K562 (cell line): ENCODE measurements around the gene CFL2. TPM values are rescaled to one million over a fixed set of nuclear protein-coding genes. Genes with fewer than 3 reads are reported as not detected.

ENCODE experiments used
- ATAC-seq: fragments of 200-7000 bp; cut with Tn5 transposase; 3 replicates; pipeline ENCODE4 v1.9.1; 2020; ENCODE audit warnings: moderate library complexity
- BruUV-seq: library from RNA; stranded (reverse); fragments of 400-500 nt; replicated peaks from 2 replicates; lab custom pipeline; 2021; lab: Mats Ljungman, UMichigan
- CTCF ChIA-PET: fragments of 300-600 bp; formaldehyde crosslinking; extraction: SDS; loops from one replicate; lab custom pipeline; 2021; ENCODE audit warnings: low intra/inter-chr PET ratio; lab: Yijun Ruan, JAX
- POLR2A ChIA-PET: fragments of 300-600, 350-650 bp; sonication (Branson Sonifier 250); formaldehyde crosslinking; extraction: SDS; loops from one replicate; lab custom pipeline; 2021; ENCODE audit warnings: antibody characterized with exemption, inconsistent platforms; lab: Yijun Ruan, JAX
- DNase-seq, 4 experiments: peaks; one replicate each; pipeline versions ENCODE4 v3.0.0 to v3.0.0-alpha.2; 2011 to 2018; ENCODE audit warnings: low spot score in 3 of 4, mixed read lengths in 3 of 4; ENCODE audit errors: extremely low read depth in 1 of 4
- FAIRE-seq: peaks from 2 replicates; lab custom pipeline; 2011; peaks lifted over from hg19 to GRCh38; lab: Jason Lieb, UNC
- H2AFZ ChIP-seq: 2 replicates; pipeline ENCODE4 v1.6.0; 2011; ENCODE audit warnings: low read depth, low read length, control low read depth, inconsistent platforms
- H3K27ac ChIP-seq: fragments of 200-600 bp; 3 replicates; pipeline ENCODE4 v1.8.0; 2011; ENCODE audit warnings: low read depth, mild to moderate bottlenecking, control low read depth, inconsistent platforms, low read length, moderate library complexity, mixed read lengths; ENCODE audit errors: extremely low read depth
- H3K27me3 ChIP-seq, 2 experiments: fragments of 300-600 bp in 1 of 2; 2 replicates in 1 of 2; 3 replicates in 1 of 2; pipeline versions ENCODE4 v1.6.0 to v1.8.0; 2011; ENCODE audit warnings: inconsistent platforms in 2 of 2, low read length in 2 of 2, mild to moderate bottlenecking in 1 of 2, mixed read lengths in 1 of 2, moderate library complexity in 1 of 2; ENCODE audit not compliant: control insufficient read depth in 2 of 2, insufficient read depth in 2 of 2
- H3K36me3 ChIP-seq: fragments of 300-600 bp; 3 replicates; pipeline ENCODE4 v1.8.0; 2011; ENCODE audit warnings: mild to moderate bottlenecking, low read length, inconsistent platforms; ENCODE audit not compliant: control insufficient read depth, insufficient read depth
- H3K4me1 ChIP-seq, 2 experiments: fragments of 200-600 bp in 1 of 2; replicated peaks in 1 of 2; 2 replicates in 1 of 2; 3 replicates in 1 of 2; pipeline versions ENCODE4 v1.5.1 to v1.8.0; 2011; ENCODE audit warnings: inconsistent platforms in 2 of 2, low read length in 2 of 2, mild to moderate bottlenecking in 1 of 2, mixed read lengths in 1 of 2, moderate library complexity in 1 of 2; ENCODE audit not compliant: control insufficient read depth in 2 of 2, insufficient read depth in 2 of 2
- H3K4me2 ChIP-seq: 2 replicates; pipeline ENCODE4 v1.6.1; 2011; ENCODE audit warnings: low read length, control low read depth, inconsistent platforms, mixed read lengths; ENCODE audit not compliant: insufficient read depth
- H3K4me3 ChIP-seq: fragments of 200-600 bp; sonication (generic), shearing (Covaris generic); 2 replicates; pipeline ENCODE4 v1.5.1; 2016; ENCODE audit warnings: control low read depth, inconsistent platforms
- H3K79me2 ChIP-seq: fragments of 200-600 bp; 3 replicates; pipeline ENCODE4 v1.8.0; 2011; ENCODE audit warnings: low read length, inconsistent platforms; ENCODE audit not compliant: control insufficient read depth, insufficient read depth
- H3K9ac ChIP-seq, 2 experiments: 2 replicates each; pipeline versions ENCODE4 v1.6.0 to v1.6.1; 2011; ENCODE audit warnings: low read depth in 2 of 2, low read length in 2 of 2, control low read depth in 1 of 2, inconsistent platforms in 1 of 2, mild to moderate bottlenecking in 1 of 2, mixed read lengths in 1 of 2; ENCODE audit not compliant: insufficient read depth in 1 of 2
- H3K9me1 ChIP-seq: one replicate; pipeline ENCODE4 v1.6.0; 2011; ENCODE audit warnings: inconsistent platforms, mild to moderate bottlenecking, low read length, moderate library complexity; ENCODE audit not compliant: control insufficient read depth, insufficient read depth
- H3K9me3 ChIP-seq: replicated peaks from 2 replicates; pipeline ENCODE4 v1.5.1; 2011; ENCODE audit warnings: low read depth, low read length, inconsistent platforms; ENCODE audit not compliant: control insufficient read depth, insufficient read depth
- H4K20me1 ChIP-seq: replicated peaks from 2 replicates; pipeline ENCODE4 v1.6.1; 2011; ENCODE audit warnings: low read length, inconsistent platforms, mixed read lengths; ENCODE audit not compliant: control insufficient read depth, insufficient read depth
- CCNT2 ChIP-seq: IDR thresholded peaks from 2 replicates; pipeline ENCODE4 v1.6.1; 2011; ENCODE audit warnings: borderline replicate concordance, low read depth, mild to moderate bottlenecking, moderate library complexity, mixed read lengths, low read length; ENCODE audit not compliant: insufficient read length; ENCODE audit errors: extremely low read depth
- DDX20 ChIP-seq: fragments of 450-650 bp; IDR thresholded peaks from 2 replicates; pipeline ENCODE4 v1.6.1; 2016; ENCODE audit warnings: missing genetic modification characterization, low read depth, mild to moderate bottlenecking, missing compliant biosample characterization, moderate library complexity
- FIP1L1 ChIP-seq: fragments of 200-400 bp; formaldehyde crosslinking; IDR thresholded peaks from 2 replicates; pipeline ENCODE4 v1.6.1; 2018; ENCODE audit warnings: mild to moderate bottlenecking, low read depth, low read length; ENCODE audit not compliant: poor library complexity, severe bottlenecking
- FOXJ2 ChIP-seq: fragments of 200-800 bp; sonication (Bioruptor generic); IDR thresholded peaks from 2 replicates; pipeline ENCODE4 v1.6.1; 2016; ENCODE audit warnings: missing genetic modification characterization, missing compliant biosample characterization
- RBM25 ChIP-seq: fragments of 200-400 bp; formaldehyde crosslinking; IDR thresholded peaks from 2 replicates; pipeline ENCODE4 v1.6.1; 2018; ENCODE audit warnings: low read length, low read depth, moderate library complexity; ENCODE audit not compliant: severe bottlenecking
- ZNF146 ChIP-seq: IDR thresholded peaks from one replicate; pipeline ENCODE4 v1.6.1; 2018; ENCODE audit warnings: missing compliant biosample characterization; ENCODE audit not compliant: unreplicated experiment
- WGBS: fragments of 100-300 bp; shearing (Covaris generic); methylation state at CpG from one replicate; pipeline ENCODE4 v1.1.6; 2016; ENCODE audit warnings: low coverage, mixed read lengths; ENCODE audit not compliant: insufficient coverage; ENCODE audit errors: missing lambda C conversion rate; 5-methylcytosine and 5-hydroxymethylcytosine counted together
- in situ Hi-C: fragments of 300-500 bp; cut with MboI; formaldehyde crosslinking; loops from 4 replicates; pipeline ENCODE4 v1.15.0; 2018; ENCODE audit warnings: inconsistent platforms, mixed read lengths
- intact Hi-C: fragments of 100-400 bp; cut with micrococcal nuclease; formaldehyde crosslinking; loops from 2 replicates; pipeline ENCODE4 v1.14.2; 2022
- polyA plus RNA-seq, 8 experiments: library from polyadenylated mRNA; depleted of rRNA in 4 of 8; stranded (reverse) in 5 of 8; unstranded in 3 of 8; fragments of >200 nt; fragmentation: Nextera tagmentation in 2 of 8; fragmentation: Illumina TruSeq in 1 of 8; extraction: Ambion mirVana in 2 of 8; extraction: Trizol in 1 of 8; gene quantifications; 2 replicates each; pipeline versions ENCODE4 v1.2.1 to v1.2.3, GENCODE V29; 2011 to 2014; ENCODE audit warnings: inconsistent platforms in 1 of 8, missing spikeins in 1 of 8
- total RNA-seq, 7 experiments: library from RNA; depleted of rRNA in 6 of 7; stranded (reverse); fragments of >200 nt in 6 of 7; fragmentation: Illumina TruSeq in 2 of 7; extraction: Trizol in 2 of 7; gene quantifications; 2 replicates each; pipeline versions ENCODE4 v1.2.1 to v1.2.3, GENCODE V29; 2011 to 2021; ENCODE audit warnings: low replicate concordance in 1 of 7

Gene CFL2
- total and polyA plus RNA-seq, 9 of the 15 experiments (the other 6 are each of a cell fraction or from before 2014, with no cell fraction given) = 2.0 to 12.7 (median 5.1) TPM

DNA sequence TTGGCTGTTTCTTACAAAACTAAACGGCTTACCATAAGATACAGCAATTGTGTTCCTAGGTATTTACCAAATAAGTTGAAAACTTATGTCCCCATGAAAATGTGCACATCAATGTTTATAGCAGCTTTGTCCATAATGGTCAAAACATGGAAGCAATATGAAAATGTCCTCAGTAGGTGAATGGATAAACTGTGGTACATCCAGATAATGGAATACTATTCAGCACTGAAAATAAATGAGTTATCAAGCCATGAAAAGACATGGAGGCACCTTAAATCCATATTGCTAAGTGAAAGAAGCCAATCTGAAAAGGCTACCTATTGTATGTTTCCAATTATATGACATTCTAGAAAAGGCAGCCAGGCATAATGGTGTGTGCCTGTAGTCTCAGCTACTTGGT lies 40.7 kb downstream of the CFL2 start:
- no peaks in the 10 kb centered on the region for H3K9me1 ChIP-seq
- H3K36me3 ChIP-seq = no peaks in the 10 kb centered on the region
- BruUV-seq = no TSS peak
- no peak overlapping the region for H3K4me2 ChIP-seq
- FAIRE-seq = no peak
- H3K9ac ChIP-seq = no peak overlapping the region
- DNase-seq = no peak
- CTCF ChIA-PET = interaction anchor here (2.8 kb wide), 1 partner anchor 49 kb away, joined by 20 read pairs; no protein-coding TSS in a partner anchor
- no peak for TF ChIP-seq FOXJ2 (tag)
- TF ChIP-seq DDX20 (tag) = no peak
- peak; percentile 5 for TF ChIP-seq RBM25
- TF ChIP-seq ZNF146 (CRISPR knock-in tag) = peak; percentile 37
- TF ChIP-seq CCNT2 = no peak
- TF ChIP-seq FIP1L1 = no peak
- H3K79me2 ChIP-seq = no peaks in the 10 kb centered on the region
- H2AFZ ChIP-seq = no peak overlapping the region
- no peaks in the 10 kb centered on the region; a peak in 1 of 5 replicates for H3K4me1 ChIP-seq
- H3K27me3 ChIP-seq = no peaks in the 10 kb centered on the region
- intact Hi-C loops = loop anchor here (2.0 to 5.0 kb wide), 2 partner anchors 49 to 739 kb away; no protein-coding TSS in a partner anchor
- H3K27ac ChIP-seq = no peak overlapping the region
- in situ Hi-C loops = loop anchor here (10.0 kb wide), 1 partner anchor 731 kb away; the partner anchor contains the start of gene NFKBIA
- 25% methylated on average over 1 of the region's 1 CpG for WGBS
- H3K4me3 ChIP-seq = no peak overlapping the region
- POLR2A ChIA-PET = no interaction called here
- H3K9me3 ChIP-seq = no peaks in the 10 kb centered on the region
- ATAC-seq = no peak
- H4K20me1 ChIP-seq = no peaks in the 10 kb centered on the region
